Endometrium (tissue), 2 donors: ENCODE data around the gene ILRUN.
"Not testable (repeated sequence)": the region's sequence is repeated elsewhere in the genome, so short reads cannot be mapped to it uniquely, and the experiment has no call there.

Source experiments
- FAIRE-seq: peaks from 2 replicates; lab custom pipeline; 2012; peaks lifted over from hg19 to GRCh38; lab: Jason Lieb, UNC
- donor health status: control.
- donor health status: control.

The ILRUN gene

GRCh38 chr6:34663831-34664255 lies 32.7 kb downstream of the ILRUN start:
- FAIRE-seq, result no peak

- no peak for FAIRE-seq
Observed at GRCh38 chr6:34663371-34663770, 33.2 kb downstream of the ILRUN start.

GRCh38 chr6:34661357-34661756 lies 35.2 kb downstream of the ILRUN start:
- FAIRE-seq, result no peak

GRCh38 chr6:34658605-34659265 lies 37.8 kb downstream of the ILRUN start:
- no peak for FAIRE-seq

GRCh38 chr6:34657979-34658480 lies 38.5 kb downstream of the ILRUN start:
- not testable (repeated sequence) for FAIRE-seq

- no peak for FAIRE-seq
Observed at GRCh38 chr6:34657307-34657978, 39.1 kb downstream of the ILRUN start.

- no peak for FAIRE-seq
Observed at GRCh38 chr6:34657037-34657306, 39.6 kb downstream of the ILRUN start.

- FAIRE-seq, result no peak
Observed at GRCh38 chr6:34656378-34657036, 40.1 kb downstream of the ILRUN start.

- FAIRE-seq, result not testable (repeated sequence)
Observed at GRCh38 chr6:34655876-34656377, 40.6 kb downstream of the ILRUN start.

GRCh38 chr6:34654061-34654710 lies 42.4 kb downstream of the ILRUN start:
- no peak for FAIRE-seq

GRCh38 chr6:34652263-34652662 lies 44.3 kb downstream of the ILRUN start:
- no peak for FAIRE-seq

GRCh38 chr6:34650823-34651222 lies 45.7 kb downstream of the ILRUN start:
- FAIRE-seq, result no peak

- not testable (repeated sequence) for FAIRE-seq
Observed at GRCh38 chr6:34650232-34650631, 46.3 kb downstream of the ILRUN start.

GRCh38 chr6:34648806-34649205 lies 47.8 kb downstream of the ILRUN start:
- no peak for FAIRE-seq
